ENCODE data around the gene CBX8.

CBX8 gene

DNA sequence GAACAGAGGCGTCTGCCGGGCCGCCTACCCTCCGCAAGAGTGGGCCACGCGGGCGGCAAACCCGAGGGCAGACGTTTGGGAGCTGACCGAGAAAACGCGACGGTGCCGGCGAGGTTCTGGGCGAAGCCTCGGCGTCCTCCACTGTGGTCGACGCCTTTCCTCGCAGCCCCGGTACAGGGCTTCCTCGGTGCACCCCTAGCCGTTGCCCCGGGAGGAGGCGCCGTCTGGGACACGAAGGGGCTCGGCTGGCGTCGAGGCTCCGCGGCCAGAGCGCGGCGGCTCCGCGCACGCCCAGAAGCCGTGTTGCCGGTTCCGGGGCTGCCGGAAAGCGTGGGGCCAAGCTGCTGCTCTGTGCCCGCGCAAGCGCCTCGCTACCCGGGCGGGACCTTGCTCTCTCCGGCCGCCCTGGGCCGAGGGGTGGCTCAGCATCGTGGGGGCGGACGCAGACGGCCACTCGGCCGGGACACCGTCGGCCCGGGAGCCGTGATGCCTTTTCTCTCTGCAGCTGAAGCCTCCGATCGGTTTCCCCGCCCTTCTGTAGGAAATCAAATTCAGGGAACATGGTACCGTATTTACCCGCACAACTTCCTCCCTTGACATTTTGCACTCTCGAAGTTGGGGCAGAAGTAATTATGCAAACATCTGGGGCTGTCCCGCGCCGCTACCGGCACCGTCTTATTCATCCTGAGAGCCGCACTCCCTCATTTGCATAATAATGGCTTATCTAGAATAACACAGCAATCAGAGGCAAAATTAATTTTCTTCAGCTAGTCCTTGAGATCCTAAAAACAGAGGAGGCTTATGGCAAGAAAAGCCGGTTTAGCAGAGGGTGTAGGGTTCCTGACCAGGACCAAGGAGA, 7.3 kb upstream of the CBX8 start:
- peak; percentile 25 for DNase-seq

GRCh38 chr17:79803421-79803996, 6.6 kb upstream of the CBX8 start:
- DNase-seq: no peak

DNA sequence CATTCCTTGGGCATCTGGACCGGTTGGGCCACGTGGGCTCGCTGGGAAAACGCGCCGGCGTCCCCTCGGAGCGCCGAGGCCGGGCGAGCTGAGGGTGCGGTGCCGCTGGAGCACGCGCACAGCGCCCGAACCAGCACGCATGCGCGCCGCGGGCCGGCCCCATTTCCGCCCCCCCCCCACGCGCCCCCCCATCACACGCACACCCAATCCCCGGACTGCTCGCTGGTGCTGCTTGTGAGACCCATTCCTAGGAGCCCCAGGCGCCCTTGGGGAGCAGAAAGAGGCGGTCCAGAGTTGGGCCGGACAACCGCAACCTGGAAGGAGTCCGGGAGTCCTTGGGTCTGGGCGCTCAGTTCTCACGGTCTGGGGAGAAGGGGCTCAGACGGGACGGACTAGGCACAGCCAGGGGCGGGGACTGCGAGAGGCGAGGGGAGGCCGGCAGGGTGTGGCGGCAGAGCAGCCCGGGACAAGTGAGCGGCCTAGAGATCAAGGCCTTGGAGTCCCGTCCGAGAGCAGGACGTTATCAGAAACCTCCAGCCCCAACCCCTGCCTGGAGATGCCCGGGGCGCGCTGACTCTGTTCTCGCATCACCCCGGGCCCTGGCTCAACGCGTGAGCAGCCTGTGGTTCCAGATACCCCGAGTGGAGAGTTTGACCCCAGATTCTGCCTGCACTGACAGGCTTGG, 6.0 kb upstream of the CBX8 start:
- DNase-seq: peak; percentile 18

DNA sequence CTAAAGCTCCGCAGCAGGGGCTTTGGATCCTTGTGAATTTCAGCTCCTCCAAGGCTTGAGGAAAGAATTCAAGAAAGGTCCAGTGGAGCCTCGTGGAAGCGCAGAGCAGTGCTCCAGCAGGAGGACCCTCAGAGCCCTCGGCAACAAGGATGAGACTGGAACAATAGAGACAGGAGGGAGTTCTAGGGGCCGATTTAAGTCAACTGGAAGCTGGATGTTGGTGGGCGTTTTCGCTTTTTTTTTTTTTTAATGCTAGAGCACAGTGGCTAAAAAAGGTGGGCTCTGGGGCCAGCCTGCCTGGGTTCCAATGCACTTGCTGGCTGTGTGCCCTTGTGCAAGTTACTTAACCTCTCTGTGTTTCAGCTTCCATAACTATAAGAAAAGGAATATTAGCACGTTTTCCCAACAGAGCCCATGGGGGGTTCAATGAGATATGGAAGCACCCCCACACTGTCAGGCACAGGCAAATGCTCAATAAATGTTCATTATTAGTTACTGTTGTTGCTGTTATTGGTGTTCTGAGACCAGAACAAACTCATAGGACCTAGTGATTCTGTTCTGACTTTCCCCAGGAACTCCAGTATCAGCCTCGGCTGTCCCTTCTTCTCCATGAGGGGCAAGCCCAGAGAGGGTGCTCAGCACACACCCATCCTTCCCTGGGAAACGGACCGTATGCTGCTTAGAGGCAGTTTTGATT, 5.3 kb upstream of the CBX8 start:
- DNase-seq: no peak

- DNase-seq: no peak
Observed at GRCh38 chr17:79801156-79802038, 4.5 kb upstream of the CBX8 start.

- peak; percentile 51 for DNase-seq
Observed at GRCh38 chr17:79800325-79801155, 3.7 kb upstream of the CBX8 start.

DNA sequence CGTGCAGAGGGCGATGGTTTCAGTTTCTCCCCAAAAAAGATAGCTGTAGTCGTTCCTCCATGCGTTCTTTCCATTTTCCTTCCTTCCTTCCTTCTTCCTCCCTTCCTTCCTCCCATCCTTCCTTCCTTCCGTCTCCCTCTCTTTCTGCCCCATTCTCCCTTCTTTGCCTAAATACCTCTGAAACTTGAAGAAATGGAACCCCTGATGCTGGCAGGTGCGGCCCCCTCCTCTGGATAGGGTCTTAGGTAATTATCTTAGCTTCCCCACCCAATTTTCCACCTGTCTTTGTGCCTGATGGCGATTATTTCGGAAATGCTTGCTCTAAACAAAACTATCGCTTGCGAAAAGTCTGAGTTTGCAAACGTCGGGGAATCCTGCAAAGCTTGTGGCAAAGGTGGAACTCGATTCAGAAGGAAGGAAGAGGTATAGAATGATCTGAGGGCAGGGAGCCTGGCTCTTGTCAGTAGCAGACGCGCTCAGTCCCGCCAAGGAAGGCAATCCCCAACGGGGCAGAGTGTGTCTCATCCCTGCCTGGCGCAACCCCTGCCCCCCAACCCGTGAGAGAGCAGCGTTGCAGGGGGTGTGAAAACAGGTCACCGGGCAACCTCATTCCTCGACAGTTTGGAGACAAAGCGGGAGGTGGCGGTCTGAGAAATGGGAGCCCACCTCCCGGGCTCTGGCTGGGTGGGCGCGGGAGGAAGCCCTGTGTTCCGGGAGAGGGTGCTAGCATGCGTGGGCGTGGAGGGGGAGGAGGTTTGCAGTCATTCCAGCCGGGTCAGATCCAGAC, 2.9 kb upstream of the CBX8 start:
- no peak for DNase-seq

DNA sequence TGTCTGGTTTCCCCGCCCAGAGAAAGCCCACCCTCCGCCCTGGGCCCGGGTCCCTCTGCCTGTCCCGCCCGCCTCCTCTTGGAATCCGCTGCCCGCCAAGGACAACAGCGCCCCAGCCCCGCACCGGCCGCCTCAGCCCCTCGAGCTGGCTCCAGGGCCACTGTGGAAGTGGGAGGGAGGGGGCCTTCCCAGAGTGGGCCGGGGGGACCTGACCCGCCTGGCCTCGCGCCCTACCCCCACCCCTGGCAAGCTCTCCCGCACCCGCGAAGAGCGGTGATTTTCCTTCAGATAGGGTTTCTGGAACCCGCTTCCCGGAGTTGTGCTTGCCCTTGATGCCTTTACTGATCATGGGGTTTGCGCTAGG, 2.3 kb upstream of the CBX8 start:
- DNase-seq: no peak

- no peak for DNase-seq
Observed at GRCh38 chr17:79798299-79799173, 1.7 kb upstream of the CBX8 start.

DNA sequence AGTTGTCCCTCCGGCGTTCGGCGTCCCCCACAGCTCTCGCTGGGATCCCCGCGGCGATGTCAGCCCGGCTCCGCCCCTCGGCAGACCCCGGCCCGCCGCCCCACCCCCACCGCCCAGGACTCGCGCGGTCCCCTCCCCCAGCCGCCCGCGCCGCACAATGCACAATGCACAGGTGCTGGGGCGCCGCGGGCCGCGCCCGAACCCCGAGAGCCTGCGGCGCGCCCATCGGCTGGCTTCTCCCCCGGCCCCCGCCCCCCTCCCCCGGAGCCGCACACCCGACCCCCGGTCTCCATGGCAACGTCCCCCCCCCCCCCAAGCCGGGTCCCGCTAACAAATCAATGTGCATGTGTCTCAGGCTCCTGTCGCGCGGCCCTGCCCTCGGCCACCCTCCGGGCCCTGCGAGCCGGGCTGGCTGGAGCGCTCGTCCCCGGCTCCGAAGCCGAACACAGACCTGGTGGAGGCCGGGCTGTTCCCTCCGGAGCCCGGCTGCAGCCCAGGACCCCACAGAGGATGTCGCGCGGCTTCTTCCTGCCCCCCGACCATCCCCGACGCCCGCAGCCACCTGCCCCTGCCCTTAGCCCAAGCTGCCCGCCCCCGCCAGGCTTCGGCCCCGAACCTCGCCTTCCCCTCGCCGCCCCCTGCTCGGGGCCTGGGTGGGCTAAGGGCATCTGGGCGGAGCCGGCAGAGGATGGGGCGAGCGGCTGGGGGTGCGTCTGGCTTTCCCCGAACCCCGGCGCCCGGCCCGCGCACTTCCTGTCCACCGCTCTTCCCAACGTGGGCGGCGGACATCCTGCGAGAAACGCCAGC, 818 bp upstream of the CBX8 start:
- DNase-seq: no peak

DNA sequence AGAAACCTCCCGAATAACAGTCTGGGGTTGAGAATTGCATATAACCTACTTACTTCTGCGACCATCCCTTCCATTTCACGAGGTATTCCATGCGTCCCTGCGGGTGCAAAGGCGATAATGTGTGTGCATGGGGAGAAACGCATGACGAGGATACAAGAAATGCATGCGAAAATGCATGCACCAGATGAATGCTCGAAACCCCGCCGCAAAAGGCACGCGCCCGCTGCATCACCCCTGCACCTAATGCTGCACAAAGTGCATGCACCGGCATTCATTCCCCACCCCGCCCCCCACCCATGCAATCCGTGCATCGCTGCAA, 474 bp downstream of the CBX8 start:
- no peak for DNase-seq

DNA sequence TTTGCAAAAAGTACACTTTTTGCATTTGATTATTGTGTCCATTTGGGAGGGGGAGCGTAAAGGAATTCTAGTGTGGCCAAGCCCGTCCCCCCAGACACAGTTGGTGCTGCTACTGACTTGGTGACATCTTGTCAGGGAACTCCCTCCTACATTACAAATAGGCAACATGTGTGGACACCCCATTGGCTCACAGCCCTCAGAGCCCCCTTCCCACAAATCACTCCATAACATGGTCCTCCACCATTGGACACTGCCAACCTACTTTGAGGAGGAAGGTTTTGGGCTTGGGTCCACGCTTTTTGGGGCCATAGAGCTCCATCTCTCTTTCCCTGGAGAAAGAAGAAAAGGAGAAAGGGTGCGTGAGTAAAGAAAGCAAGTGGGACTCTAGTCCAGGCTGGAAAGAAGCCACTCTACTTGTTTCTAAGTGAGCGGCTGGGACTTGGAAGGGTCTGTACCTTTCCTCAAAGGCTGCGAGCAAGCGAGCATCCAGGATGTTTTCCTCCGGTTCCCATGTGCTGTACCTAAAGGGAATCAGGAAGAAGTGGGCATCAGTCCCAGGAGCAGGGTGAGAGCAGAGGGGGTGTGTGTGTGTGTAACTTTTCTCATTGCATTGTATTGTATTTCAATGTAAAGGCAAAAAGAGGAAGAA, 958 bp downstream of the CBX8 start:
- DNase-seq: no peak

GRCh38 chr17:79794659-79795511, 2.0 kb downstream of the CBX8 start:
- no peak for DNase-seq

DNA sequence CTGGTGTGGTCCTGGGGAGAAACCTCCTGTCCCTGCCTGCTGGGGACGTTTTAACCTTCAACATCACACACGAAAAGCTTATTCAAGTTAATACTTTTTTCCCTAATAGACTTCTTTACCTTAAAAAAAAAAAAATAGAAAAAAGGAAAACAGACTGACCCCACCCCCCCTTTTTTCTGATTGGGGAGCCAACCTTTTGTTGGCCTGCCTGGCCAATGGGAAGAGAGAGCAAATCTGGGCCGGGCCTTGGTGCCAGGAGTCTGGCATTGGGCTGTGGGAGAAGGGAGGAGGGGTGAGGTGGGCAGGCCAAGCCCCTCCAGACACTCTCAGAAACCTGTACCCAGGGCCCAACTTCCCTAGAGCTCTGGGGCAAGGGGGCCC, 3.0 kb downstream of the CBX8 start:
- peak; percentile 72 for DNase-seq

GRCh38 chr17:79792984-79793923, 3.6 kb downstream of the CBX8 start:
- peak; percentile 84 for DNase-seq

DNA sequence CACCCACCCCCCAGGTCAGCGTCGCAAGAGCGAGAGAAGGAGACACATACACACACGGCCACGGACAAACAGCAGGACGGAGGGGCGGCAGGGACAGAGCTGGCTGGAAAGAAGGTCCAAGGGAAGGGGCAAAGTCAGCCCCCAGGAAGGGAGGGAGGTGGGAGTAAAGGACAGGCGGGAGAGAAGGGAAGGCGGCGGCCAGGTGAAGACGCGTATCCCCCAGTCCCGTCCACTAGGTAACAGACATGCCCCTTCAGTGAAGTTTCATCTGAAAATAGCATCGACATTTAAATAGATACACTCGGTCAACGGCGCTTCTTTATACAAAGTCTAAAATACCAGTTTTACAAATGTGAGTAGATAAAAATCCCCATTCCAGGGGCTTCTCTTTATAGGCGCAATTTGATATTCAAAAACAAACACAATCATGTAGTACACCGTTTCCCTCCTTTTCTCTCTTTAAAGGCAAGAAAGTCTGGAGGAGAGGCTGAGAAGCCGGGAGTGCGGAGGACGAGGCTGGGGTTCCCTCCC, 4.5 kb downstream of the CBX8 start:
- no peak for DNase-seq

All from EL (cell line).